ENCODE measurements around the gene NOL4L. TPM values are rescaled to one million over a fixed set of nuclear protein-coding genes. Genes with fewer than 3 reads are reported as not detected.

Gene NOL4L
- total and polyA plus RNA-seq, 4 donors, result 7.9 to 20.6 (median 12.2) TPM

GRCh38 chr20:32455171-32455900 is 129.8 kb downstream of the NOL4L start:
- no peak overlapping the region for H3K9ac ChIP-seq (ENCODE audit: insufficient read depth in 1 of 2, low read length in 2 of 2)
- no peak overlapping the region for H3K27ac ChIP-seq (ENCODE audit: low read depth in 1 of 2, low read length in 1 of 2)
- no peaks in the 10 kb centered on the region for H3K27me3 ChIP-seq (ENCODE audit: control insufficient read depth in 3 of 3, insufficient read depth in 3 of 3, low read length in 2 of 3)
- 83 to 85% methylated on average over 12 of the region's 12 CpGs for WGBS, 2 donors
- DNase-seq (no peak), ATAC-seq (ENCODE audit: insufficient read depth, low FRiP score) (no peak)
- H3K4me1 ChIP-seq (ENCODE audit: control insufficient read depth in 5 of 5, insufficient read depth in 5 of 5, low read length in 5 of 5), result peaks cover 0 to 22% (median 3%) of the 10 kb centered on the region in 5 donors
- H3K36me3 ChIP-seq (ENCODE audit: control insufficient read depth in 4 of 4, insufficient read depth in 4 of 4, low read length in 4 of 4), result peaks cover 0 to 40% (median 14%) of the 10 kb centered on the region in 4 donors
- TF ChIP-seq CTCF (IDR thresholded peaks at IDR 0.05; ENCODE audit: control extremely low read depth, extremely low read depth), result no peak
- no peaks in the 10 kb centered on the region for H3K9me3 ChIP-seq (ENCODE audit: control insufficient read depth in 4 of 4, insufficient read depth in 3 of 4, low read length in 3 of 4)
- H3K4me3 ChIP-seq, result no peak overlapping the region

- 91 to 93% methylated on average over 31 of the region's 31 CpGs for WGBS, 2 donors
- no peak for ATAC-seq (ENCODE audit: insufficient read depth, low FRiP score)
- peaks cover 0 to 27% (median 3%) of the 10 kb centered on the region in 5 donors for H3K4me1 ChIP-seq (ENCODE audit: control insufficient read depth in 5 of 5, insufficient read depth in 5 of 5, low read length in 5 of 5)
- H3K27ac ChIP-seq (ENCODE audit: low read depth in 1 of 2, low read length in 1 of 2), result no peak overlapping the region
- H3K27me3 ChIP-seq (ENCODE audit: control insufficient read depth in 3 of 3, insufficient read depth in 3 of 3, low read length in 2 of 3), result no peaks in the 10 kb centered on the region
- H3K36me3 ChIP-seq (ENCODE audit: control insufficient read depth in 4 of 4, insufficient read depth in 4 of 4, low read length in 4 of 4), result peaks cover 0 to 44% (median 12%) of the 10 kb centered on the region in 4 donors
- no peak overlapping the region for H3K9ac ChIP-seq (ENCODE audit: insufficient read depth in 1 of 2, low read length in 2 of 2)
- no peak for TF ChIP-seq CTCF (IDR thresholded peaks at IDR 0.05; ENCODE audit: control extremely low read depth, extremely low read depth)
- no peaks in the 10 kb centered on the region for H3K9me3 ChIP-seq (ENCODE audit: control insufficient read depth in 4 of 4, insufficient read depth in 3 of 4, low read length in 3 of 4)
- DNase-seq, result no peak
- H3K4me3 ChIP-seq, result no peak overlapping the region
These were observed 130.7 kb downstream of the NOL4L start for GRCh38 chr20:32454164-32455145.

GRCh38 chr20:32453467-32454163 is 131.5 kb downstream of the NOL4L start:
- Histone ChIP-seq H3K9ac (ENCODE audit: insufficient read depth in 1 of 2, low read length in 2 of 2) (no peak overlapping the region), H3K9me3 (ENCODE audit: control insufficient read depth in 4 of 4, insufficient read depth in 3 of 4, low read length in 3 of 4) (no peaks in the 10 kb centered on the region), H3K27me3 (ENCODE audit: control insufficient read depth in 3 of 3, insufficient read depth in 3 of 3, low read length in 2 of 3) (no peaks in the 10 kb centered on the region), H3K4me3 (no peak overlapping the region), H3K4me1 (ENCODE audit: control insufficient read depth in 5 of 5, insufficient read depth in 5 of 5, low read length in 5 of 5) (peaks cover 0 to 27% (median 0%) of the 10 kb centered on the region in 5 donors), H3K36me3 (ENCODE audit: control insufficient read depth in 4 of 4, insufficient read depth in 4 of 4, low read length in 4 of 4) (peaks cover 0 to 44% (median 12%) of the 10 kb centered on the region in 4 donors), H3K27ac (ENCODE audit: low read depth in 1 of 2, low read length in 1 of 2) (no peak overlapping the region)
- TF ChIP-seq CTCF (IDR thresholded peaks at IDR 0.05; ENCODE audit: control extremely low read depth, extremely low read depth), result no peak
- DNase-seq, result no peak
- no peak for ATAC-seq (ENCODE audit: insufficient read depth, low FRiP score)
- 88 to 89% methylated on average over 28 of the region's 28 CpGs for WGBS, 2 donors

All from lung (tissue), 12 donors.